ENCODE results near the gene PRKACB.

GRCh38 chr1:84225646-84226045 is 81.6 kb downstream of the PRKACB start:
- TF ChIP-seq CTCF (IDR thresholded peaks at IDR 0.05) (no peak), POLR2A (IDR thresholded peaks at IDR 0.05) (no peak)

All from uterus (tissue), 2 donors.